Measurements from ENCODE around the gene FAM20A. TPM values are rescaled to one million over a fixed set of nuclear protein-coding genes. Genes with fewer than 3 reads are reported as not detected.

FAM20A gene
- total RNA-seq, 1 donor from 2014 or later = not detected

DNA sequence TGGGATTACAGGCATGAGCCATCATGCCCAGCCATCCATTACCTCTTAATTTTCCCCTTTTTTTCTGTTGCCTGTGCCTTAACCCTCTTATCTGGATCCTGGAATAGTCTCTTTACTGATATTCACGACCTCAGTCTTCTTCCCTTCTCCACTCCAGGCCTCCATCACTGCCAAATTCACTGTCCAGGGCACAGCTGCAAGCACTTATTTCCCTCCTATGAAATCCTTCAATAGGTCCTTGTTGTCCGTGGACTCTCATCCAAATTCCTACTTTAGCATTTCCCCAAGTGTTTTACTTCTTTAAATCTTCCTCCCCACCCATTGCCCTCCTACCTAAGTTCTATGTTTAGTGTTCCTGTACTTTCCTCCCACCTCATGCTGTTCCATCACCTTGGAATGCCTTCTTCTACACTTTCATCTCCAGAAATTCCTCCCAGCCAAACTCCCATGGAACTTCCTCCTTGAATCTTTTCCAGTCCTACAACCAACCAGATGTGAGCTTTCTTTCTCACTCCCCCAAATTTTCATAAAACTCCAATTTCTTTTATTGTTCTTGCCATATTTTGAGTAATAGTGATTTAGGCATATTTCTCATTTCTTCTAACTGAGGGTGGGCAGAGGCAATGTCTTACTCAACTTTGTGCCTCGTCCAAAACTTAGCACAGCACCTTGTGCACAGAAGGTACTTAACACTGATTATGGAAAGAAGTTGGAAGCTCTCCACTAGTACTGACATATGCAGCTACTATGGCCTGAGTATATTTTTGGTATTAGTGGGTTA is 35.3 kb downstream of the FAM20A start:
- no peak for DNase-seq (ENCODE audit: low read depth in 2 of 2)

DNA sequence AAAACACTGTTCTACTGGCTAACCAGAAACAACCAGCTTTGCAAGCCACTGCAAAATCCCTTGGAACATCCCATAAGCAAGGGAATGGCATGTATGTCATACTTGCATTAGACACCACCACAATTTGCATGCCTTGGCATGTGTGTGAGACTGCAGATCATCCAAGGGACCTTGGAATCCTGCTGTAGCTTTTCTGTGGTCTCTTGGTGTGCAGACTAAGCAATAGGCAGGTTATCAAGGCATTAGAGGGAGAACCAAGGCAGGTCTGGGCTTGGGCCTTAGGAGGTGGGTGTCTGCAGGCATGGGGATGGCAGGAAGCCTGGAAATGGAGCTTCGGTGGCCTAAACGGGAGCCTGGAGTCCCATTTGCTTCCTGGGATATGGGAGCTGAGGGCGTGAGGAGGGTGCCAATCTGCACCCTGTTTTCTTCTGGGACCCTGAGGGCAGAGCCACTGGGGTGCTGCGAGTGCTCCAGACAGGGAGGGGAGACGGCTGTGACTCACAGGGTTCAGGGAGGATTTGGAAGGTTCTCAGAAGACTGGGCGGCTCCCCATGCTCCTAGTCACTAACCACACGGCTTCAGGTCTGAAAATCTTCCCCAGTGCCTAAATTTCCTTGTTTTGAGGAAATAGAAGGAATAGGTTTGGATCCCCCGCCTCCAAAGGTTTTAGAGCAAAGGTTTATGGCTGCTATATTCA is 36.6 kb downstream of the FAM20A start:
- no peak for DNase-seq (ENCODE audit: low read depth in 2 of 2)

DNA sequence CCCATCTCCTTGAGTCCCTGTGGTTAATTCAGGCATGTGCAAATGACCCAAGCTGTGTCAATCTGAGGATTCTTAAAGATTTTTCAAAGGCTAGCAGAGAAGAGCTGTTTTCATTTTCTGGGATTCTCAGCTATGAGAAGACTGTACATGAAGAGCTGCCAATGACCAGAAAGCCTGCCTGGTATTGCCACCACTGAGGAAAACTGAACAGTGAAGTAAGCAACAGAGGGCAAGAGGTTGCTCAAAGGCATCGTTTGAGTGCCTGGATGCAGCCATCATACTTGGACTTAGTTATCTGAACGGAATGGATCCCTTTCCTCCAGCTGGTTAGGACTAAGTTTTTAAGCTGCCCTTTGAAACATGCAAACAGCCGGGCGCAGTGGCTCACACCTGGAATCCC is 38.4 kb downstream of the FAM20A start:
- DNase-seq (ENCODE audit: low read depth in 2 of 2) = no peak

DNA sequence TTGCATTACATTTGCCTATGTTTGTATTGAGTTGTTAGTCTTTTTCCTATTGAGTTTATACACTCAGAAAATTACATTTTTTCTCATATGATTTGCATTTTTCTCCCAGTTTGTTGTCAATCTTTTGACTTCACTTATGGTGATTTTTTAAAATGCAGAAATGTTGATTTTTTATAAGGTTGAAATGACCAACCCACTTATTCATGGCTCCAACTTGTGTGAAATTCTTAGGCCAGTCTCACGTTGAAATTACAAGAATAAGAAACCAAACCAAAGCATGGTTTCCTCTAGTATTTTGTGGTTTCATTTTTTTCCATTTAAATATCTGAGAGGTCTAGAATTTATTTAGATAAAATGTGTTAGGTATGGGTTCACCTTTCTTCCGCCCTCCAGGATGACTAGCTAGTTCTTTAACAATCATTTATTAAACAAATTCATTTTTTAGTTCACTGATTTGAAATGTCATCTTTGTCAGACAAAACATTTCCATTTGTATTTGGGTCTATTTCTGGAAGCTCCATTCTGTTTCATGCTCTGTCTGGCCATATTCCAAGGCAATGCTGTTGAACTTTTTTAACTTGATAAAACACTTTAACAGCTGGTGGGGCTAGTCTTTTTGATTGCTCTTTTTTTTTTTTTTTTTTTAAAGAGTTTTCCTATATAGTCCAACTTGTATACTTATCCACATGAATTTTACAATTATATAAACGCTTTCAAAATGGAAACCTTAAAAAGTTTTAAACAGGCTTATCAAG is 40.0 kb downstream of the FAM20A start:
- DNase-seq (ENCODE audit: low read depth in 2 of 2) = no peak

DNA sequence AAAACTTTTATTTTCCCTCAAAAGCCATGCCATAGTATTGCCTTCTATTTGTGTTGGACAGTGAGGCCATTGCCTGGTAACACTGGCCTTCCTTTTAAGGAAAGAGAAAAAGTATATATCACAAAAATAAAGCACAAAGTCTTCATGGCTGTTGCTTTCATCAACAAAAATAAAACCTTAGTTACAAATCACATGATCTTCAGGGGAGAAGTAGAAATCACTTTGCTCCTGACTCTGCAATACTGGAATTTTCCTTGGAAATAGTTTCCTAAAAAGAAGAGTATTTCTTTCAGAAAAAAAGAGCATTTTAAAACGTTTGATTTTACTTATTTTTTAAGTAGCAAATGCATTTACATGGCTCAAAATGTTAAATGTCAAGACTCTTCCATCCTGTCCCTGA is 41.9 kb downstream of the FAM20A start:
- DNase-seq (ENCODE audit: low read depth in 2 of 2) = no peak

DNA sequence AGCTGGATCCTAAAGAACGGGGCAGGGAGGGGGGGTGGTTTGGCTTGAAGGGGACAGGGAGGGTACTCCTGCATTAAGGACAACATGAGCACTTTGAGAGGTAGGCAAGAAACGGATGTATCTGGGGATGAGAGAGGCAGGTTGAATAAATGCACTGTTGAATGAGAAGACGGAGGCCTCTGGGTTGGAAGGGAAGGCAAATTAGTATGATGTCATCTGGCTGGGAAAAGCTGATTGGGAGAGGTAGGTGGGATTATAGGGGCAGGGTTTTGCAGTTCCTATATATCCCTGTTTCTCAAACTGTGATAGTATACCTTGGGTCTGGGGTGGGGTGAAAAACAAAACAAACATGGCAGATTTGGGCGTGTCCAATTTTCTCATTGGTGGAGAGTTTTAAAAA is 44.6 kb downstream of the FAM20A start:
- DNase-seq (ENCODE audit: low read depth in 2 of 2) = no peak

DNA sequence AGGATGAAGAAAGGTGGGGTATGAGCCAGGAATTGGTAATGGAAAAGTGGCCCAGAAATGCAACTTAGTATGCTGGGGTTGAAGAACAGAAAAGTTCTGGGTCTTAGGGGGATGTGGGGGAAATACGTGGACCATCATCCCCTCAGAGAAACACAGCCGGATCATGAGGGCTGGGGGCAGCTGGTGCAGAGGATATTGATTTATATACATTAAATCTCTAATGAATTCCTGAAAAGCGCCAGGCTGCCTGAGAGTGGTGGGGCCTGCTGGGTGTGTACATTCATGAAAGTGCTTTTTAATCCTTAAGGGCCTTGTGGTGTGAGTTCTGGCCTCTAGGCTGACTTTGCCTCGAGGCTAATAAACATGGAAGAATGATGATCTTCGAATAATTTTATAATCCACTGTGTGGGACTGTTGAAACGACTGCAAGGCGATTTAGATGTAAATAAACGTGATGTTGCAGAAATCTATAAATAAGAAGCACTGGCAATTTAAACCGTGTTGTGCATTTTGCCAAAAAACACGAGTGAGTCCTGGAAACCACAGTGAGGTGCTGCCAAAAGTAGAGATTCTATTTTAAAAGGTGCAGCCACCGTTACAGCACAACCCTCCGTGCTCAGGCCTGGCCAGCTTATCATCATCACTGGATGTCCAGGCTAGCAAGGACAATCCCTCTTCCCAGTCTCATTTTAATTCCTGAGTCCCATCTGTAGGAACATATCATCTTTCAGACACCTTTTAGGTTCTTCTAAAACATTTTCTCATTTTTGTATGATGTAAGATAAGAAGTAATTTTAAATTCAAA is 56.9 kb downstream of the FAM20A start:
- no peak for DNase-seq (ENCODE audit: low read depth in 2 of 2)

DNA sequence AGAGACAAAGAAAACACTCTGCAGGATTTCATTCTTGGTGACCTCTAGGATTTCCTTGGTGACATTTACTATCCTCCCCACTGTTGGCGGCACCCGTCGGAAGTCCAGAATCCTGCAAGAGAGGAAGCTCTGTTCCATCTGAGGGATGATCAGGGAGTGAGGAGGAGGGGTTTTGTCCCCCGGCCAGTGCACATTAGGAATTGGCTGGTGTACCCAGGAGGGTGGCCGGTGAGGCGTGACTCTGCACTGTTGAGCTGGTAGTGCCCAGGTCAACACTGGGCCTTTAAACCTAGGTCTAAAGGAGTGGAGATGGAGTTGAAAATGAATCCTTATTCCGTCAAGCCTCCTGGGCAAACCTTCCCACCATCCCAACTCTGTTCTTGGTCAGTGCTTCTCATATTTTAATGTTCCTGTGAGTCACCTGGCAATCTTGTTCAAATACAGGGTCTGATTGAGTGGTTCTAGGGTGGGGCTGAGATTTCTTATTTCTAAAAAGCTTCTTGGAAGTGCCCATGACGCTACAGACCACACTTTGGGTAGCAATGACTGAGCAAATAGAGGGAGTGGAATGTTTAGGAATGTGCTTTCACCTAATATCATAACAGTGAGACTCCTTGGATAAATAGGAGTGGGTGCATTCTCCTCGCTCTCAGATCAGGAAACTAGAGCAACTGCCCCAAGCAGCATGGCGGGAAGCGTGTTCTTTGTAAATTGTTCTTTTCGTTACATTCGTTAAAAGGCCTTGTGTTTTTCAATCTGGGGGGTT is 58.3 kb downstream of the FAM20A start:
- no peak for DNase-seq (ENCODE audit: low read depth in 2 of 2)

DNA sequence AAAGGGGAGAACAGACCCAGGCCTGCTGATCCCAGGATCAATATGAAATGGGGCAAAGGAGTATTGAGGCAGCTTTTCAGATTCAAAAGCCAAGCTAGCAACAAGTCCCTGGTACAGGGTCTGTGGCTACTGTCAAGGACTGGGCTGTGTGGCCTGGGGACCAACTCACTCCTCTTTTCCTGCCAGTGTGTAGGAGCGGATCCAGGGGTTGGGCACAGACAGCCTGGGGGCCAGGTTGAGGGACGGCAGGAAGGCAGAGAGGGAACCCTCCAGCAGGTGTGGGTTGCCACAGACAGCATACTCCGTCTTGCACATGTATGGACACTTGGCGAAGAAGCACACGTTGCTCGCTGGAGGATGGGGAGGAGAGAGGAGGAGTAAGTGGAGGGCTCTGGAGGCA is 59.4 kb downstream of the FAM20A start:
- DNase-seq (ENCODE audit: low read depth in 2 of 2) = no peak

DNA sequence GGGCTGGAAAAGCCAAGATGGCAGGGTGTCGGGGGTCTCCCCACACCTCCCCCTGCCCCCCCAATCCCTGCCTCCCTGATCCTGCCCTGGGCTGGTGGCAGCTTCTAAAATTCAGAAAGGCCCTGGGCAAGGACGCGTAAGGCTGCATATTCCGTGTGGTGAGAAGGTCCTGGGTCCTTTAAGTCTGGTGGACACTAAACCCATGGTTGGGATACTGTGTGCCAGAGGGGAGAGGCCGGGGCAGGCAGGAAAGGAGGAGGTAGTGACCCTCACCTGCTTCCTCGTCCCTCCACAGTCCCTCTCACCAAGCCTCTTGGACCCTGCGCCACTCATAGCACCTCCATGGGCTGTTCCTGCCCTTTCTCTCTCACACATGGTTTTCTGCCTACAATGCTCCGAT is 60.2 kb downstream of the FAM20A start:
- no peak for DNase-seq (ENCODE audit: low read depth in 2 of 2)

DNA sequence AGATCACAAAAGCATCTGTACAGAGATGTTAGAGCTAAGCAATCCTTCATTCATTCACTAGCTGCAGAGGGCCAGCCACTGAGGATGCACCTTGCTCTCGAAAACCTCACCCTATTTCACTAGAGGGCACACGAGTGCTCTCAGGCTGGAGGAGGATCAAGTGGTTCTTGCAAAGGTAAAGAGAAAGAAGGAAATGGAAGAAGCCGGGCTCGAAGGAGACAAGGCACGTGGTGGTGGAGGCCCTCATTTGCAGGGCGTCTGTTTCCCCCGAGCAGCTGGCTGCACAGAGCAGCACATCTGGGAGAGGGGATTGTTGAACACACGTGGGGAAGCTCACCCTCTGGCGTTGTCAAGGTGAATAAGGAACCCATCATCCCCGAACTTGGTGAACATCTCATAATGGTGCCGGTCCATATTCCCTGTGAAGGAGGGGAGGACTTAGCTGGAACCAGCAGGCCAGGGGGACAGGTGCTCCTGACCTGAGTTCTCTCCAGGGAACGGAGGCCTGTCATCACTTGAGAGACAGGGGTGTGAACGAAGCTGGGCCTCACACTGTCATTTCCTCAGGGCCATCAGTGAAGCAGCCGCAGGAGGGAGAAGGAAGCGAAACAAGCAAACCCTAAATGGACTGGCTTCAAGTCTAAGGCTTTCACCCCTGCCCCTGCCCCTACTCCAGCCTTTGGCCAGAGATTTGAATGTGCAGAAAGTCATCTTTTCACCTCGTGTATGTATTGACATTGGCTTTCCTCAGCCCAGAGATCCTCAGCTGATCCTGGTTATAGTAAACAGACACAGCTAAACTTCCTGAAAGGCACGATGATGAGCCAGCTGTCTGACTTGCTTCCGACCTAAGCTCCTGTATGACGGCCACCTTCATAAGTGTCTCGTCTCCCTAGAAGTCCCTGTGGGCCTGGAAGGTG is 61.4 kb downstream of the FAM20A start:
- DNase-seq (ENCODE audit: low read depth in 2 of 2) = no peak

DNA sequence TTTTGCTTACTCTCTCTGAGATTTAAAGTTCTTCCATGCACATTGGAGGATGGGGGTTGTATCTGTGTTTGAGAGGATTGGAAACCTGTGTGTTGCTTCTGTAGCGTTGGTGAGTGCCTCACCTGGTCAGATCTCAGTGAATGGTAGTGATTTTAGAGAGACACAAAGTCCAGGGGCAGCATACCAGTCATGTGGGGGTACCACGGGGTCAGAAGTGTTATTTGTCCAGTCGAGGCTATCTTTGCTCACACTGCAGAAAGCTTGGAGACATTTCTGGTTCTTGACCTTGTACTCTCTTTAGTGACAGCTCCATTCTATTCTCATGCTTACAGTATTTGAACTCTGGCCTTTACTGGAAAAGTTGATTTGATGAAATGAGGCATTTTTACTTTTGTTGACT is 65.2 kb downstream of the FAM20A start:
- no peak for DNase-seq (ENCODE audit: low read depth in 2 of 2)

DNA sequence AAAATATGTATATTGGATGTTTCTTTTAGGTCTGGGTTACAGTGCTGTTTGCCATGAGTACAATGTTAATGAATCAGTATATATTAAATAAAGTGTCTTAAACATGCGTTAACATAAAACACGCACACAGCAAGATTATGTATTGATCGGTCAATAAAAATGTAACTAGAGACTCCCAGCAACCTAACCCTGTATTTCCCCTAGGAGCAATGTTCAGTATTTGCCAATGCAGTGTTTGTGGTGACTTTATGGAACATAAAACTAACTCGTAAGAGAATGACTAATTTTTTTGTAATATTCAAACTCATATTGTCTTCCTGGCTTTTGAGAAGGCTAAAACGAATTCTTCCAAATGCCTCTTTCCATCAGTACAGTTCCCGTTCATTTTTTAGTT is 66.5 kb downstream of the FAM20A start:
- no peak for DNase-seq (ENCODE audit: low read depth in 2 of 2)

DNA sequence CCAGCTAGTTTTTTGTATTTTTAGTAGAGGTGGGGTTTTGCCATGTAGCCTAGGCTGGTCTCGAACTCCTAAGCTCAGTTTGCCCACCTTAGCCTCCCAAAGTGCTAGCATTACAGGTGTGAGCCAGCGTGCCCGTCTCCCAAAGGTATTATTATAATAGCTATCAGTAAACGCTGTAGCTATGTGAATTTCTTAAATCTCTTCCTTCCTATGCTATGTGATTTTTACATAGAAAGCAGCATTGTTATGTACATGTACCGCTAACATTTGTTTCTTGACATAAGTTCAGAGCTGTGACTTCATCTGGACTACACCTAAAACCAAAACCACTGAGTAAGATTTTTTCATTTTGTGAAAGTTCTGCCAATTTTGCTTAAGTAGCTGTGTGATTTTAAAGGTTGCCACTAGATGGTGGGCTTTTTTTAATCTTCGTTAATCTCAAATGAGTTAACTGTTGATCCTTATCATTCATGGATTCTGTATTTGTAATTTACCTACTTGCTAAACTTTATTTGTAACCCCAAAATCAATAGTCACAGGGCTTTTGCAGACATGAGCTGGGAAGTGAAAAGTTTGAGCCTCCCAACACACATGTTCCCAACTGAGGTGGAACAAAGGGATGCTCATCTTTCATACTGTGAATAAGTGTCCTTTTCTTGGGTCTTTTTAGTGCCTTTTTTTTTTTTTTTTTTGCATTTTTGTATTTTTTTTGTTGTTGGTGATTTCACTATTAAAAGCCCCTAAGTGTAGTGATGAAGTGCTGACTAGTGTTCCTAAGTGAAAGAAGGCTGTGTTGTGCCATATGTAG is 67.1 kb downstream of the FAM20A start:
- DNase-seq (ENCODE audit: low read depth in 2 of 2) = no peak

DNA sequence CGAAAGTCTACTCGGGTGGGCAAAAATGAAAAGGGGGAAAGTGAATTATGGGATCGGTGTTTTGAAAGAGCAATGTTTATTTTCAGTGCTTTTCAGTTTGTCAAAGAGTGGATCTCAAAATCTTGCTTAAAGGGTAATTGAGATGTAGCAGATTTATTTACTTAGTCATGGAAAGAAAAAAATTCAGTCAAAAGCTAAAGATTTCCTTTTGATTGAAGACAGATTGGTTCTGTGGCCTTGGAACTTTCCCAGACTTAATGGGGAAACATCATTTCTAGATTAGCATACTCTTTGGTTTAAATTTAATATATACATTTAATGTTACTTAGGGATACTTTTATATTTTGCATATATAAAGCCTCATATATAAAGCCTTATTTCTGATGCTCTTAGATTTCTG is 68.3 kb downstream of the FAM20A start:
- DNase-seq (ENCODE audit: low read depth in 2 of 2) = no peak

DNA sequence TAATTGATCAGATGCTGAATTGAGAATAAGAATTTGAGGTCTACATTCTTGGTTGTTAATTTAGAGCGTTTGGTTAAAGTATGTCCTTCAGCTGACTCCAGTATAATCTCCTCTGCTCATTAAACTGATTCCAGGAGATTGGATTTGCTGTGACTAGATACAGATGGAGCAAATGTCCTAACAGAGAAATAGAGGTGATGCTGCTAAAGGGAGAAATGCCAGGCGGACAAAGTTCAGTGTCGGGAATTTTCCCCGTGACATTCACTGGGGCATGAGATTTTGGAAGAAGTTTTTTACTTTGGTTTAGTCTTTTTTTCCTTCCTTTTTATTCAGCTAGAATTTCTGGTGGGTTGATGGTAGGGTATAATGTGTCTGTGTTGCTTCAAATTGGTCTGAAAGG is 69.9 kb downstream of the FAM20A start:
- no peak for DNase-seq (ENCODE audit: low read depth in 2 of 2)

DNA sequence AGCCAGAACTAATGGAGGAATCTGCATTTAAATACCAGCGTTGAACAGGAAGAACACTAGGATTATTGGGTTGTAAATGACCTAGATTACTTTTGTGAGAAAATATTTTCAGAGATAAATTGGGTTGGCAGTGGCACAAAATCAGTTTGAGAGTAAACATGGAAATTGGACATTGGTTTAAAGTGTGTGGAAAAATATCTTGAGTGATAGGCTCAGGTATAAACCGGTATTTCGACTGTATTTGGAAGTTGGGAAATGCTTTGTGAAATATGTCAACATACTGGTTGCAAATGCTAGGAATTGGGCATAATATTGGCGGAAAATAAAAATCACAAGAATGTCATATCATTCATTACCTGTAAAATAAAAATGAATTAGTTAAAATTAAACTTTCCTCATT is 73.9 kb downstream of the FAM20A start:
- DNase-seq (ENCODE audit: low read depth in 2 of 2) = no peak

DNA sequence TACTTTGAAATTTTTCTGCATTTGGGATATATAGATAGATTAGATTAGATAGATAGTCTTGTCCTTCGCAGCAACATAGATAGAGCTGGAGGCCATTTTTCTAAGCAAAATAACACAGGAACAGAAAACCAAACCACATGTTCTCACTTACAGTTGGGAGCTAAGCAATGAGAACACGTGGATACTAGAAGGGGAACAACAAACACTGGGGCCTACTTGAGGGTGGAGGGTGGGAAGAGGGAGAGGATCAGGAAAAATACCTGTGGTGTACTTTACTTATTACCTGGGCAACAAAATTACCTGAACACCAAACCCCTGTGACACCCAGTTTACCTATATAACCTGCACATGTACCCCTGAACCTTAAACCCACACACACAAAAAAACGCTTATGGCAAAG is 74.6 kb downstream of the FAM20A start:
- DNase-seq (ENCODE audit: low read depth in 2 of 2) = no peak

DNA sequence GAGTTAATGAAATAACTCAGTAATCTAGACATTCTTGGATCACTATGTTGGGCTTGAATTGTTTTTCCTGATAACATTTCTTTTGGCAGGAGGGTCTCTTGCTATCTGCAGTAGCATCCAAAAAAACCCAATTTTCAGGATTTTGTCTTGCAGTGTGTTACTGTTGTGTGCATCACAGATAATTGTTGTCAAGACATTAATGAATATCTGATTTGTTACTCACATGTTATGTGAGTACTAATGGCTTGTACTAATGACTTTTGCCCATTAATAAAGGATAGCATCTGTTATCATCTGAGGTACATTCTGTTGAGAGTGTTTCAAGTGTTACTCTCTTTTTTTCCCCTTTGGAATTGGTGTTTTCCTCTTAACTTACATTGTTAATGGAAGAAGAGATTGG is 78.9 kb downstream of the FAM20A start:
- DNase-seq (ENCODE audit: low read depth in 2 of 2) = no peak

Data from dermis microvascular lymphatic vessel endothelial cell (primary cell).